Ramos (cell line): Measurements from ENCODE around the gene ADSS1.

Experiments
- in situ Hi-C: fragments of 300-500 bp; cut with MboI; formaldehyde crosslinking; loops from one replicate; pipeline ENCODE4 v1.14.3; 2022; ENCODE audit warnings: low sequenced_read_pairs; ENCODE audit not compliant: unreplicated experiment

The ADSS1 gene

DNA sequence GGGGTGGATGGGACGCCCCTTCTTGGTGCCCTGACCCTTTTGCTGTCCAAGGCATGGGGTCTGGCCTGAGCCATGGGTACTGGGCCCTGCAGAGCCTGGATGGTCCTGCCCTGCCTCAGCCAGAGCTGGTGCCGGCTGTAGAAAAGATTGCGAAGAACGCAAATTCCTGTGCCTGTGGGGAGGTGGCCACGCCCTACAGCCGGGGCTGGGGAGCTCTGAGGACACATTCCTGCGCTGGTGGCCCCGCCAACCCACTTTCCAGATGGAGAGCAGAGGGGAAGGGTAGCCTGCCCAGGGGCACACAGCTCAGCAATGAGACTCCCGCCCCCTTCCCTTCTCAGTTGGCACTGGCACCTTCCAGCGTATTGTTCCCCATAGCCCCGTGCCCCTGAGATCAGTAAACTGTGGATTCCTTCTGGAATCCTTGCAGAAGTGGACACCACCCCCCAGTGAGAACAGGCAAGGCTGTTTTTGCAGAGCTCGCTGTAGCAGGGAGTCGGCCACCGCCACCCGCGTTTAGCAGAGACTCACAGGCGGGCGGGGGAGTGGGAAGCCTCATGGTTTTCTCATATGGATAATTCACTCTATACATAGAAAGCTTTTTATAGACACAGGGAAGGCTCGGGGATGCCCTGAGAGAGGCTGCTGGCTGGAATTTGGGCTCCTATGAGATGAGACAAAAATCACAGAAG is 26.0 kb upstream of the ADSS1 start:
- in situ Hi-C loops: no loop called here

DNA sequence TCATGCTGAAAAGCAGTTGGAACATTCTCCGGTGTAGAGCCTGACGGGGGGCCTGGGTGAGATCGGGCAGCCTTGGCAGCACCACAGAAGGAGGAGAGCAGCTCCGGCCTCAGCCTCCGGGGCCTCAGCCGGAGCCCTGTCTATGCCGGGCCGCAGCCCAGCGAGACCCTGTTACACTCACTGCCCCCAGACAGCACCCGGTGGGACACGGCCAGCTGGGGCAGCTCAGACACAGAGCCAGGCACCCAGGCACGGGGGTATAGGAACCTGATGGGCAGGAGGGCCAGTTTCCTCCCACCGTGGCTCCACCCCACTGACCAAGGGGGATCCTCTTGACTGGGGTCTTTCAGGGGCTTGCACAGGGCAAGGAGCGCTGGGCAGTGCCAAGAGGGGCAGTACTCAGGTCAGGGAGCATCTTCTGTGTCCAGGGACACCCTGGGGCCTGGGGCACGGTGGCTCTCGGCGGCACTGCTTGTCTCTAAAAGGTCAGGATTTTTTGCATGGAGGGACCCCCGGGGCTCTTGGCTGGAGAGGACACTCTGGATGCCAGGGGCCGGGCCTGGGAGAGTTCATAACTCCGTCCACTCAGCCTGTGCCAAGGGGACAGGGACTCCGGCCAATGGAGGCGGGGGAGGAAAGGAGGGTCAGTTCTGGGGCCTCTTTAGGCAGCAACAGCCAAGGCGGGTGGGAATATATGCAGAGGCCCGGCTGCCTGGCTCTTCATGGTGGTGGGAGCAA is 25.2 kb upstream of the ADSS1 start:
- in situ Hi-C loops: no loop called here

DNA sequence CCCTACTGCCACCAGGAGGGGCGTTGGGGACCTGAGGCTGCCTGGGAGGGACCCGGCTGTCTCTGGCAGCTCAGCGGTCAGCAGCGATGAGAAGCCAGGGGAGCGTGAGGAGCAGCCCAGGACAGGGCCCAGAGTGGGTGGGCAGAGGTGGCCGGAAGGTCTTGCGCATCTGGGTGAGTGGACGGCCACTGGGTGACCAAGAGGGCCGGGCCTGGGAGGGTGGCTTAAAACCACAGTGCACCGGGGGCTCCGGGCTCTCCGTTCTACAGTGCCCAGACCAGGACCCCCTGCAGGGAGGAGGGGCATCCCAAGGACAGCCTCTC is 24.6 kb upstream of the ADSS1 start:
- in situ Hi-C loops: no loop called here

DNA sequence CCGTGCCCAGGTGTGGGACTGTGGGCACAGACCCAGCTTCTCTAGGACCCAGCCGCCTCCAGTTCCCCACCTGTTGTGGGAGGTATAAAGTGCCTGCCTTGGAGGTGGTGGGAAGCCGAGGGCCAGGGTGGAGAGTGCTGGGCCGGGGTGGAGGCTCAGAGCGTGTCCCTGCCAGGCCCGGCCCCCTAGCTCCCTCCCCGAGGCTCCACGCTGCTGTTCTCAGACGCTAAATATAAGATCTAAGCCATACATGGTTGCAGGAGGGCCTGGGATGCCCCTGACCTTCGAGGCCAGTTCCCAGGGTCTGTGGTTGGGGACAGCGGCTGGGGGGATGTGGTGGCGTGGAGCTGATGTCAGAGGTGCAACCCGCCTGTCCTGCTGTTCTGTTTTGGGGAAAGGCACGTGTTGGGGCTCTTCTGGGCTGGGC is 23.8 kb upstream of the ADSS1 start:
- in situ Hi-C loops: no loop called here

DNA sequence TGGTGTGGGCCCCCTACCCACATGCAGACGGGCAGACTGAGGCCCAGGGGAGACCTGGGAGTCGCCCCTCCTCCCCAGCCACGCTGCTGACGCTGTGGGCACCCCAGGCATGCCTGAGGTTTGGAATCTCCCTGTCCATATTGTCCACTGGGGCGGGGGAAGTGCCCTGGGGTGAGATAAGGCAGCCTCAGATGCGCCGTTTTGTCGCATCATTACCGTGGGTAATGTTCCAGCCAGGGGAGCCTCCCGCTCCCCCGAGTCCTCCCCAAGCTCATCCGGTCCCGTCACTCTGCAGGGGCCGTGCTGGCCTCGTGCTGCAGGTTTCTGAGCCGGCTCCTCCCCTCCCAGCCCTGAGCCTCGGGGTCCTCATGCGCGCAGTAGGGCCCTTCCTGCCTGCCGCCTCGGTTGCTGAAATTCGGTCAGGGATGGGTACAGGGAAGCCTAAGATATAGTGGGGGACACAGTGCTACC is 23.2 kb upstream of the ADSS1 start:
- in situ Hi-C loops: no loop called here

DNA sequence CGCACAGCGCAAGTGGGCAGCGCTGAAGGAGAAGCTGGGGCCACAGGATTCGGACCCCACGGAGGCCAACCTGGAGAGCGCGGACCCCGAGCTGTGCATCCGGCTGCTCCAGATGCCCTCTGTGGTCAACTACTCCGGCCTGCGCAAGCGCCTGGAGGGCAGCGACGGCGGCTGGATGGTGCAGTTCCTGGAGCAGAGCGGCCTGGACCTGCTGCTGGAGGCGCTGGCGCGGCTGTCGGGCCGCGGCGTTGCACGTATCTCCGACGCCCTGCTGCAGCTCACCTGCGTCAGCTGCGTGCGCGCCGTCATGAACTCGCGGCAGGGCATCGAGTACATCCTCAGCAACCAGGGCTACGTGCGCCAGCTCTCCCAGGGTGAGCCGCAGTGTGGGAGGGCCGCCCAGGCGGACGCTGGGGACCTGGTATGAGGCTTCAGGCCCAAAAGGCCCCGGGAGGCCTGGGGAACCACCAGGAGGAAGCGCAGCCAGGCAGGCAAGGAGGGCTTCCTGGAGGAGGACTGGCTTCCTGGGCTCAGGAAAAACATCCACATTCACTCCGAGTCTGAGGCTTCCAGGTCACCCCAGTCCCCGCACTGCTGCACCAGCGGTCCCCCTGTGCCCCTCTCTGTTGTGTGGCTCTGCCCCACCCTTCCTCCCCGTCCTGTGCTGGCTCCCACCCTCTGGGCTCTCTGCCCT is 22.5 kb upstream of the ADSS1 start:
- in situ Hi-C loops: no loop called here

DNA sequence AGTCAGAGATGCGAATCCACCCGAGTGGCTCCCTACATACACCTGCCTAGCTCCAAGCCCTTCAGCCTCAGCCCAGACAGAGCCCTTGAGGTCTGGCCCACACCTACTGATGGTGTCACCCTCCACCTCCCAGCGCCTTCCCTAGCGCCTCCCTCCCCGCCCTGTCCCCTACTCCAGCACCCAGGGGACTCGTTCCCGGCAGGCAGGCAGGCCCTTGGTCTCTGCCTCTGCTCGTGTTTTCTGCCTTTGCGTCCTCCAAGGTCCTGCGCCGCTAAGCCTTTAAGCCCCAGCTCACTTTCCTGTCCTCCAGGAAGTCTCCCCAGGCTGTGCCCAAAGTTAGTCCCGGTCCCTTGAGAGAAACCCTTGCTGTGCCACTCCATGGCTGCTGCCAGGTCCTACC is 21.9 kb upstream of the ADSS1 start:
- in situ Hi-C loops: no loop called here

DNA sequence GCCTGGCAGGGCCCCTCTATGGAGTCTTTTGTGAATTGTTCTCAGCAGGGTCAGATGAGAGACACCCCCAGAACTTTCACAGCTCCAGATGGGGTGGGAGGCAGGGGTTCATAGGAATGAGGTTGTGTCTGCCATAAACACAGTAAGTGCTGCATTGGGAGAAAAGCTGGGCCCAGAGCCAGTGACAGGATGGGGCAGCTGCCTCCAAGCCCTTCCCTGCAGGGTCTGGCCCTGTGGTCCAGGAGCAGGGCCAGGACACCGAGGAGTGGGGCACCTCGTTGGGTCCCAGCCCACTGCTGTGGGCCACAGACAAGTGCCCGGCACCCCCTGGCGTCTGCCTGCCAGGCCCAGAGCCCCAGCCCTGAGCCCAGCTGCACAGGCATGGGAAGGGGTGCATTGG is 21.4 kb upstream of the ADSS1 start:
- in situ Hi-C loops: no loop called here

DNA sequence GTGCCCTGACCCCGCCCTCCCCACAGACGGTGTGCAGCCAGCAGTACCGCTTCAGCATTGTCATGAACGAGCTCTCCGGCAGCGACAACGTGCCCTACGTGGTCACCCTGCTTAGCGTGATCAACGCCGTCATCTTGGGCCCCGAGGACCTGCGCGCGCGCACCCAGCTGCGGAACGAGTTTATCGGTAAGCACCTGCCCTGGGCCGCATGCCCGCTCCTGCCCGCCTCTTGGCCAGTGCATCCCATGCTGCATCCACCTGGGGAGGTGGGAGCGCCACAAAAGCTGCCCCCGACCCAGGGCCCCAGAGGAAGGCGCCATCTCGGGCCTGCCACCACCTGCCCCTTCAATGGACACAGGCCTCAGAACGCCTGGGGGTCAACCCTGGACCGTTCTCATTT is 20.8 kb upstream of the ADSS1 start:
- in situ Hi-C loops: no loop called here

DNA sequence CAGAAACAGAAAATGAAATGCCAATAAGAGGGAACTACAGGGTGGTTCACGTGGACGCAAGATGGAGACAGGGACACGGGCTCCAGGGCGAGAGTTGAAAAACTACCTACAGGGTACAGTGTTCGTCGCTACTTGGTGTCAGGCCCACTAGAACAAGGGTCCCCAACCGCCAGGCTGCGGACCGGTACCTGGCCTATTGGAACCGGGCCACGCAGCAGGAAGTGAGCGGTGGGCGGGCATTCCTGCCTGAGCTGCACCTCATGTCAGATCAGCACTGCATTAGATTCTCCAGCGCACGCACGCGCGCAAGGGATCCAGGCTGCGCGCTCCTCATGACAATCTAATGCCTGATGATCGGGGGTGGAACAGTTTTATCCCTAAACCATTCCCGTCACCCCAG is 19.8 kb upstream of the ADSS1 start:
- in situ Hi-C loops: no loop called here

DNA sequence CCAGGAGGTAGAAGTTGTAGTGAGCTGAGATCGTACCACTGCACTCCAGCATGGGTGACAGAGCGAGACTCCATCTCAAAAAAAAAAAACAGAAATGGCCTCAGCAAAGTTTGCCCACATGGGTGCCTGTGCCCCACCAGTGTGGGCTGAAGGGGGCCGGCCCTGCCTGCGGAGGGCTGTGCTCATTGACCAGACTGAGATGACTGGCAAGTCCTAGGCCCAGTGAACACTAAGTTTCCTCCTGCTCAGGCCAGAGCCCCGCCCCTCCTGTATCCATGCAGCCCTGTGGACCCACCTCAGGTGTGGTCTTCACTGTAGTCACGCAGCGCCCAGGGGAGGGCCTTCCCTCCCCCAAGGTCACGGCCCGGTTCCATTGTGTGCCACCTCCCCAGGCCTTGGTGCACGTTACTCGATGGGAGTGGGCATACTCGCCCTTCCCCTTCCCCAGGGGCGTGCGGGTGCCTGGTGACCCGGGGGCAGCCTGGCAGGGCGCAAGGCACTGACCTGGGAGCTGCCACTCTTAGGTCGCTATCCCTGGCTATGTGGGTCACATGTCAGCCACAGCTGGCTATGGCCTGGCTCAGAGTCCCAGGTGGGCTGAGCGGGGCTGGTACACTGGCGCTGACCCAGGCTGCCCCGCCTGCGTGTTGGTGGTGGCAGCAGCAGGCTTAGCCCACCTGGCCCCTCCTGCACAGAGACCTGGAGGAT is 18.5 kb upstream of the ADSS1 start:
- in situ Hi-C loops: loop anchor here (5.0 kb wide), 1 partner anchor 48 kb away; no protein-coding TSS in a partner anchor

DNA sequence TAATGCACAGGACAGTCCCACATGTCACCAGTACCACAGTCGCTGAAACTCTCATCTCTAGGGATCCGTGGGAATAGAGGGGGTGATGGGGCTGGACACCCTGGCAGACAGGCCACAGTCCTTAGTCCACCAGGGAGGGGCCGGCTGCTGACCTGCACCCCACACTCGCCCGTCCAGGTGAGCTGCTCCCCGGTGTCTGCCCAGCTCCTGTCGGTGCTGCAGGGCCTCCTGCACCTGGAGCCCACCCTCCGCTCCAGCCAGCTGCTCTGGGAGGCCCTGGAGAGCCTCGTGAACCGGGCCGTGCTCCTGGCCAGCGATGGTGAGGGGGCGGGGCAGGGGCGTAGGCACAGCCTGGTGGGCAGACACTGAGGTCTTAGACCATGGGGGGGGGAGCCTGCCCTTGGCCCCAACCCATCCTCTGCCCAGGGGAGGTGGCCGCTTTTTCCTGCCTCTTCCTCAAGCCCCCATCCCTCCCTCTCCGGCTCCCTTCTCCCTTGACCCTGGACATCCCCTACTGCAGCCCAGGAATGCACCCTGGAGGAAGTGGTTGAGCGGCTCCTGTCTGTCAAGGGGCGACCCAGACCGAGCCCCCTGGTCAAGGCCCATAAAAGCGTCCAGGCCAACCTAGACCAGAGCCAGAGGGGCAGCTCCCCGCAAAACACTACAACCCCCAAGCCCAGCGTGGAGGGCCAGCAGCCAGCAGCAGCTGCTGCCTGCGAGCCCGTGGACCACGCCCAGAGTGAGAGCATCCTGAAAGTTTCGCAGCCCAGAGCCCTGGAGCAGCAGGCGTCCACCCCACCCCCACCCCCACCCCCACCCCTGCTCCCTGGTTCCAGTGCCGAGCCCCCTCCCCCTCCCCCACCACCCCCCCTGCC is 17.1 kb upstream of the ADSS1 start:
- in situ Hi-C loops: loop anchor here (5.0 kb wide), 1 partner anchor 50 kb away; no protein-coding TSS in a partner anchor

DNA sequence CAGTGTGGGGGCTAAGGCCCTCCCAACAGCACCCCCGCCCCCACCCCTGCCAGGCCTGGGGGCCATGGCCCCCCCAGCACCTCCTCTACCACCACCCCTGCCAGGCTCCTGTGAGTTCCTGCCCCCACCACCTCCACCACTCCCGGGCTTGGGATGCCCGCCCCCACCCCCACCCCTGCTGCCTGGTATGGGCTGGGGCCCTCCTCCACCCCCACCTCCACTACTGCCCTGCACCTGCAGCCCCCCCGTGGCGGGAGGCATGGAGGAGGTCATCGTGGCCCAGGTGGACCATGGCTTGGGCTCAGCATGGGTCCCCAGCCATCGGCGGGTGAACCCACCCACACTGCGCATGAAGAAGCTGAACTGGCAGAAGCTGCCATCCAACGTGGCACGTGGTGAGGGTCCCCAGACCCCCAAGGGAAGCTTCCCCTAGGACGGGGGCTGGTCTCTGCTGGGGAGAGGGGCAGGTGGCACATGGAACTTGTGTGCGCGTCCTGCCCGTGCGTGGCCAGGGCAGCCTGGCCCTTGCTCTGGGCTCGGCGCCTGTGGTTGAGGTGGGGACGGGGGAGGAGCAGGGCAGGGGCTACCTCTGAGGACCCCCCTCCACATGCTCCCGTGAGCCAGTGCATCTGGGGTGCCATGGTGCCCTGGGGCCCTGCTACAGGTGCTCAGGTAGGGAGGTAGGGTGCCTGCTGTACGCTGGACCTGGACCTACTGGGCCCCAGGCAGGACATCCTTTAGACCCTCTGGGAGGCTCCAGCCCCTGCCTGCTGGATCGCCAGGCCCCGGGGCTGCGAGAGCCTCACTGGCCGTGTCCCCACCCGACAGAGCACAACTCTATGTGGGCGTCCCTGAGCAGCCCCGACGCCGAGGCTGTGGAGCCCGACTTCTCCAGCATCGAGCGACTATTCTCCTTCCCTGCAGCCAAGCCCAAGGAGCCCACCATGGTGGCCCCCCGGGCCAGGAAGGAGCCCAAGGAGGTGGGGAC is 16.1 kb upstream of the ADSS1 start:
- in situ Hi-C loops: loop anchor here (5.0 kb wide), 1 partner anchor 51 kb away; no protein-coding TSS in a partner anchor

DNA sequence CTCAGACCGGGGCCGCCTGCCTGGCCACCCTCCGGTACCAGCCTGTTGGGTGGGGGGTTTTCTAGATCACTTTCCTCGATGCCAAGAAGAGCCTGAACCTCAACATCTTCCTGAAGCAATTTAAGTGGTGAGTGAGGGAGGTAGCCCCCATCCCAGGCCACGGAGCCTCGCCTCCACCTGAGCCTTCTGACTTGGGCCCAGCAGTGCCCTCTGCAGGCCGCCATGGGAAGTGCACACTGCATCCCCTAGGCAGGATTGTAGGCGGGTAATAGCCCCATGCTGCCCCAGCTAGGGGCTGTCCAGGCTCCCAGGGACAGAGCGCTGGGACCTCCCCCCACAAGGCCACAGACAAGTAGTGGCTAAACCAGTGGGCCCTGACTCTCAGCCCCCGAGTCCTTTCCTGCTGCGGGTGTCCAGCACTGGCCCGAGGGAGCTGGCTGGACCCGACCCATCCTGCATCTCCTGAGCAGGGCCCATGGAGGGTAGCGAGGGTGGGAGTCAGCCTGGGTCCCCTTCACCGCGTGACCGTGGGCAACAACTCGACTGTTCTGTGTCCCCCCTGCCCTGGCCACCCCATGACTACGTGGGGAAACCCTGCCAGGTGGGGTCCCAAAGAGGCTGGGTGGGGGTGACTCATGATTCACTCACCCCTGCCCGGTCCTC is 15.3 kb upstream of the ADSS1 start:
- in situ Hi-C loops: loop anchor here (5.0 kb wide), 1 partner anchor 51 kb away; no protein-coding TSS in a partner anchor

DNA sequence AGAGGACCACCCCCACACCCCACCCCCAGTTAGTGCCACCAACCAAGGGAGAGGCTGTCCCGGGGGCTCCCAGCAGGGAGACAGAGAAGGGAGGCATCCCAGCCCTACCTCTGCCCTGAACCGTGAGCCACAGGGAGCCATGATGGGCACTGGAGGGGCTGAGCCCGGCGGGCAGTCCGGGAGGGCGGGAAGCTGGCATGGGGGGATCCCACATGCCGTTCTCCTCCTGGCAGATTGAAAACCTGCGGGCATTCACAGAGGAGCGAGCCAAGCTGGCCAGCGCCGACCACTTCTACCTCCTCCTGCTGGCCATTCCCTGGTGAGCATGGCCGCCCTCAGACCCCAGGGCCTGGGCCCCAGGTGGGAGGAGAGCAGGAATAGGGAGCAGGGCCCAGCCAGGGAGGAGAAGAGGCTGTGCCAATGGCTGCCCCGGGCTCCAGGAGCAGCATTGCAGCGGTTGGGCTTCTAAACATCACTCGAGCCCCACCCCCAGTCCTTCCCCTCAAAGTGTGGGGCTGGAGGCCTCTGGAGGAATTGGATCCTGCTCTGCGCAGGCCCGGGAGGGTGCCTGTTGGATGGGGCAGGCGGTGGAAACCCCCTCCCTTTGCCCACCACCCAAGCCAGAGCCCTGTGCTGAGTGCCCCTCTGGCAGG is 14.5 kb upstream of the ADSS1 start:
- in situ Hi-C loops: loop anchor here (5.0 kb wide), 1 partner anchor 52 kb away; no protein-coding TSS in a partner anchor

DNA sequence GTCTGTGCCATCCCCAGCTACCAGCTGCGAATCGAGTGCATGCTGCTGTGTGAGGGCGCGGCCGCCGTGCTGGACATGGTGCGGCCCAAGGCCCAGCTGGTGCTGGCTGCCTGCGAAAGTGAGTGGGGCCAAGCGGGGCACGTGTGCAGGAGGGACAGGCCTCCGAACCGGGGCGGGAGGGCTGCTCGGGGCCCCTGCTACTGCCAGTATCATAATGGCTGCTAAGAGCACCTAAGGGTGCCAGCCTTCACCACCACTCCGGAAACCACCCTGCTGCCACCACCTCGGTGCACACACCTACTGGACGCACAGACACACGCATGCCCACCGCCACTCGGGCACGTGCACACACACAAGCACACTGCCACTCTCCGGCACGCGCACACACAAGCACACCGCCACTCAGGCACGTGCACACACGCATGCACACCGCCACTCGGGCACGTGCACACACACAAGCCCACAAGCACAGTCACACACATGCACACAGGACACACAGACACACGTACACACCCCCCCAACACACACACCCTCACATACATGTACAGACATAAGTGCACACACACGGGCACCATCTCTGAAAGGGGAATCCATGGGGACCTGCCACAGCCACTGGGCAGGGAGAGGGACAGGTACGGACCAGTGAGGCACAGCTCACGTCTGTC is 13.8 kb upstream of the ADSS1 start:
- in situ Hi-C loops: no loop called here
